ENCODE data around the gene ECM2.

DNA sequence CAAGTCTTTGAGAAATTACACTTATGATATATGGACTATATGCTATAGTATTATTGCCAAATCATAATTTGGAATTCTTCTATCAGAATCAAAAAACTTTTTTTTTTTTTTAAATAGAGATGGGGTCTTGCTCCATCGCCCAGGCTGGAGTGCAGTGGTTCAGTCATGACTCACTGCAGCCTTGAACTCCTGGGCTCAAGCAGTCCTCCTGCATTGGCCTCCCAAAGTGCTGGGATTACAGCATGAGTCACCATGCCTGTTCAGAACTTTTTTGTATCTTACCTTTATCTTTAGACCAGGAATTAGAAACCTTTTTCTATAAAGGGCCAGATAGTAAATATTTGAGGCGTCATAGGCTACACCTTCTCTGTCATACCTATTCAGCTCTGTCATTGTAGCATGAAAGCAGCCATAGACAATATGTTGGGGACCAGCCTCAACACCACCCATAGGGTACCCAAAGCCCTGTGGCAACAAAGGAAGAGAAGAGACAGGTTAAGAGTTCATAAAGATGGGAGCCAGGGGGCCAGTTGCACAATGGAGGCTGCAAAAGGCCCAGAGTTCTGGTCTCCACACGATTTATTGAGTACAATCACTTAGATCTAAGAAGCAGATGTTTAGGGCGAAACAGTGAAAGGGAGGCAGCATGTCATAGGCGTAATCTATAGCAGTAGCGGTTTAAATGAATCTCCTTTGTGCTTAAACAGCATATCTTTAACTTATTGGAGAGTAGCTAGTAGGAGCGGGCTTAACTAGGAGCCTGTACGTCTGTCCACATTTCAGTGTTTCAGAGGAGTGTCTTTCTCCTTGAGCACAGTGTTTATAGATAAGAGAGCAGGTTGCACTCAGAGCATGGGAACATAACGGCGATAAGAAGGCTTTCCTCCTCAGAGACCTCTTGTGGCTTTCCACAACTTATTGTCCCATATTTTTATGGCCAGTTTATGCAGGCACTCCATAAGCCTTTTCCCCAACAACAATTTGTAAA is 12.5 kb downstream of the ECM2 start:
- TF ChIP-seq POLR2A (IDR thresholded peaks at IDR 0.05), result no peak
- TF ChIP-seq, protein P1, sequence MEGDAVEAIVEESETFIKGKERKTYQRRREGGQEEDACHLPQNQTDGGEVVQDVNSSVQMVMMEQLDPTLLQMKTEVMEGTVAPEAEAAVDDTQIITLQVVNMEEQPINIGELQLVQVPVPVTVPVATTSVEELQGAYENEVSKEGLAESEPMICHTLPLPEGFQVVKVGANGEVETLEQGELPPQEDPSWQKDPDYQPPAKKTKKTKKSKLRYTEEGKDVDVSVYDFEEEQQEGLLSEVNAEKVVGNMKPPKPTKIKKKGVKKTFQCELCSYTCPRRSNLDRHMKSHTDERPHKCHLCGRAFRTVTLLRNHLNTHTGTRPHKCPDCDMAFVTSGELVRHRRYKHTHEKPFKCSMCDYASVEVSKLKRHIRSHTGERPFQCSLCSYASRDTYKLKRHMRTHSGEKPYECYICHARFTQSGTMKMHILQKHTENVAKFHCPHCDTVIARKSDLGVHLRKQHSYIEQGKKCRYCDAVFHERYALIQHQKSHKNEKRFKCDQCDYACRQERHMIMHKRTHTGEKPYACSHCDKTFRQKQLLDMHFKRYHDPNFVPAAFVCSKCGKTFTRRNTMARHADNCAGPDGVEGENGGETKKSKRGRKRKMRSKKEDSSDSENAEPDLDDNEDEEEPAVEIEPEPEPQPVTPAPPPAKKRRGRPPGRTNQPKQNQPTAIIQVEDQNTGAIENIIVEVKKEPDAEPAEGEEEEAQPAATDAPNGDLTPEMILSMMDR (IDR thresholded peaks at IDR 0.05), result no peak
- TF ChIP-seq POLR2AphosphoS5 (IDR thresholded peaks at IDR 0.05), result no peak
- TF ChIP-seq EP300 (IDR thresholded peaks at IDR 0.05), result no peak

Data from sigmoid colon (tissue), 4 donors.